GM23338 (cell line): Measurements from ENCODE around the gene CTNNA2. TPM values are rescaled to one million over a fixed set of nuclear protein-coding genes. Genes with fewer than 3 reads are reported as not detected.

Experiments
- ATAC-seq: fragments of 200-7000 bp; cut with Tn5 transposase; 3 replicates; pipeline ENCODE4 v1.9.1; 2020
- DNase-seq: peaks from one replicate; pipeline ENCODE4 v3.0.0-alpha.2; 2015; ENCODE audit warnings: low spot score
- H2AFZ ChIP-seq: fragments of 200-600 bp; sonication (generic); 2 replicates; pipeline ENCODE4 v1.8.0; 2016; ENCODE audit warnings: antibody characterized with exemption, mild to moderate bottlenecking, moderate library complexity
- H3F3A ChIP-seq: fragments of 200-600 bp; sonication (generic); replicated peaks from 2 replicates; pipeline ENCODE4 v1.8.0; 2017; ENCODE audit warnings: antibody characterized with exemption, mixed run types, low read depth
- H3K27ac ChIP-seq: fragments of 200-600 bp; sonication (generic); 2 replicates; pipeline ENCODE4 v1.6.1; 2016; ENCODE audit warnings: low read depth
- H3K27me3 ChIP-seq: fragments of 200-600 bp; sonication (generic); 2 replicates; pipeline ENCODE4 v1.8.0; 2016; ENCODE audit warnings: mild to moderate bottlenecking, mixed run types, moderate library complexity; ENCODE audit not compliant: insufficient read depth
- H3K36me3 ChIP-seq: fragments of 200-600 bp; sonication (generic); 2 replicates; pipeline ENCODE4 v1.8.0; 2016; ENCODE audit warnings: mild to moderate bottlenecking; ENCODE audit not compliant: insufficient read depth
- H3K4me1 ChIP-seq: fragments of 200-600 bp; sonication (generic); 2 replicates; pipeline ENCODE4 v1.8.0; 2016; ENCODE audit warnings: mild to moderate bottlenecking, moderate library complexity; ENCODE audit not compliant: insufficient read depth
- H3K4me2 ChIP-seq: fragments of 200-600 bp; sonication (generic); 2 replicates; pipeline ENCODE4 v1.7.1; 2017; ENCODE audit warnings: mixed run types
- H3K4me3 ChIP-seq: fragments of 200-600 bp; sonication (generic); 2 replicates; pipeline ENCODE4 v1.6.1; 2016; ENCODE audit warnings: mixed run types
- H3K79me2 ChIP-seq: fragments of 200-600 bp; sonication (generic); replicated peaks from 2 replicates; pipeline ENCODE4 v1.8.0; 2017; ENCODE audit warnings: mild to moderate bottlenecking; ENCODE audit not compliant: insufficient read depth
- H3K9me2 ChIP-seq: fragments of 200-600 bp; sonication (generic); 2 replicates; pipeline ENCODE4 v1.8.0; 2017; ENCODE audit not compliant: insufficient read depth
- H4K20me1 ChIP-seq: fragments of 200-600 bp; sonication (generic); replicated peaks from 2 replicates; pipeline ENCODE4 v1.8.0; 2017; ENCODE audit warnings: mild to moderate bottlenecking; ENCODE audit not compliant: insufficient read depth
- H3K27ac Mint-ChIP-seq: 2 replicates; pipeline ENCODE4 v1.8.0; 2020; ENCODE audit warnings: inconsistent platforms, mild to moderate bottlenecking, moderate library complexity, mixed read lengths
- H3K27me3 Mint-ChIP-seq: 3 replicates; pipeline ENCODE4 v1.8.0; 2022; ENCODE audit warnings: low read depth, mild to moderate bottlenecking, moderate library complexity, mixed read lengths, inconsistent platforms; ENCODE audit not compliant: insufficient read depth, poor library complexity
- H3K36me3 Mint-ChIP-seq: 3 replicates; pipeline ENCODE4 v1.8.0; 2021; ENCODE audit warnings: low read depth, mild to moderate bottlenecking, inconsistent platforms, moderate library complexity, mixed read lengths
- H3K4me1 Mint-ChIP-seq: 3 replicates; pipeline ENCODE4 v1.8.0; 2020; ENCODE audit warnings: mild to moderate bottlenecking, inconsistent platforms, mixed read lengths
- H3K4me3 Mint-ChIP-seq: 3 replicates; pipeline ENCODE4 v1.8.0; 2021; ENCODE audit warnings: moderate library complexity, mild to moderate bottlenecking, inconsistent platforms, mixed read lengths
- H3K9me3 Mint-ChIP-seq: 3 replicates; pipeline ENCODE4 v1.8.0; 2020; ENCODE audit warnings: moderate library complexity, mild to moderate bottlenecking, inconsistent platforms, mixed read lengths
- CREB1 ChIP-seq: fragments of 250-450 bp; sonication (Bioruptor Pico); IDR thresholded peaks from 2 replicates; pipeline ENCODE4 v1.5.0; 2020; ENCODE audit warnings: low read depth, mild to moderate bottlenecking, moderate library complexity
- CTCF ChIP-seq, 2 experiments: fragments of 200-600 bp in 1 of 2; sonication (generic) in 1 of 2; conservative IDR thresholded peaks; 2 replicates each; pipeline versions ENCODE4 v1.5.1 to v1.6.1; 2016 to 2017; ENCODE audit warnings: antibody characterized with exemption in 2 of 2, low read depth in 2 of 2, mild to moderate bottlenecking in 2 of 2, moderate library complexity in 1 of 2
- ETS1 ChIP-seq: IDR thresholded peaks from 2 replicates; pipeline ENCODE4 v1.6.1; 2016; ENCODE audit warnings: antibody characterized with exemption
- EZH2 ChIP-seq: fragments of 200-600 bp; sonication (generic); IDR thresholded peaks from one replicate; pipeline ENCODE4 v1.8.0; 2017; ENCODE audit warnings: antibody characterized with exemption, mild to moderate bottlenecking, low read depth; ENCODE audit not compliant: unreplicated experiment
- EZH2phosphoT487 ChIP-seq: fragments of 200-600 bp; sonication (generic); IDR thresholded peaks from one replicate; pipeline ENCODE4 v1.8.1; 2018; ENCODE audit warnings: antibody characterized with exemption; ENCODE audit not compliant: unreplicated experiment
- NANOG ChIP-seq: IDR thresholded peaks from 2 replicates; pipeline ENCODE4 v1.6.1; 2016; ENCODE audit warnings: antibody characterized with exemption, borderline replicate concordance
- POLR2AphosphoS5 ChIP-seq: IDR thresholded peaks from 2 replicates; pipeline ENCODE4 v1.6.1; 2016; ENCODE audit warnings: antibody characterized with exemption, low read depth
- ZNF114 ChIP-seq: fragments of 250-450 bp; sonication (Bioruptor Pico); IDR thresholded peaks from 2 replicates; pipeline ENCODE4 v1.5.0; 2020; ENCODE audit warnings: mild to moderate bottlenecking, moderate library complexity
- ZNF331 ChIP-seq: fragments of 250-450 bp; sonication (Bioruptor Pico); IDR thresholded peaks from 2 replicates; pipeline ENCODE4 v1.5.0; 2020; ENCODE audit warnings: low read depth, mild to moderate bottlenecking, moderate library complexity
- polyA plus RNA-seq: library from polyadenylated mRNA; unstranded; fragments of >200 nt; fragmentation: Nextera tagmentation; extraction: Ambion mirVana; gene quantifications from 2 replicates; pipeline ENCODE4 v1.2.1, GENCODE V29; 2016
- total RNA-seq: library from RNA; depleted of rRNA; stranded (reverse); fragments of >200 nt; shearing (Covaris generic); gene quantifications from 2 replicates; pipeline ENCODE4 v1.2.3, GENCODE V29; 2014

The CTNNA2 gene
- total and polyA plus RNA-seq, 2 experiments from 2014 or later = 6.4 to 15.6 TPM

GRCh38 chr2:80482276-80482675 is 969.4 kb downstream of the CTNNA2 start:
- Histone ChIP-seq H3K4me3 (no peak overlapping the region), H4K20me1 (no peaks in the 10 kb centered on the region), H3K36me3 (no peaks in the 10 kb centered on the region), H3K4me2 (no peak overlapping the region), H3K79me2 (no peaks in the 10 kb centered on the region), H3F3A (no peaks in the 10 kb centered on the region), H3K27me3 (no peaks in the 10 kb centered on the region), H3K9me2 (no peaks in the 10 kb centered on the region), H3K27ac (no peak overlapping the region), H2AFZ (no peak overlapping the region), H3K4me1 (no peaks in the 10 kb centered on the region)
- Mint-ChIP-seq H3K27ac (no peak overlapping the region), H3K36me3 (no peaks in the 10 kb centered on the region), H3K4me3 (no peak overlapping the region), H3K4me1 (no peaks in the 10 kb centered on the region; the same call in 2 of the 3 replicates), H3K9me3 (no peaks in the 10 kb centered on the region; the same call in 2 of the 3 replicates), H3K27me3 (no peaks in the 10 kb centered on the region)
- ATAC-seq (no peak), DNase-seq (no peak)
- TF ChIP-seq POLR2AphosphoS5 = no peak
- no peak for TF ChIP-seq ZNF331
- no peak for TF ChIP-seq CTCF (conservative IDR thresholded peaks at IDR 0.05; ENCODE audit: low read depth in 2 of 2)
- no peak for TF ChIP-seq ZNF114 (CRISPR knock-in tag)
- no peak for TF ChIP-seq EZH2phosphoT487
- no peak for TF ChIP-seq ETS1
- no peak for TF ChIP-seq NANOG
- TF ChIP-seq EZH2 = no peak

GRCh38 chr2:80489717-80490116 is 976.9 kb downstream of the CTNNA2 start:
- no peaks in the 10 kb centered on the region for H3K36me3 ChIP-seq
- H2AFZ ChIP-seq = no peak overlapping the region
- peaks cover 6% of the 10 kb centered on the region; the same call in 1 of the 2 replicates for H3K4me1 ChIP-seq
- H3K27me3 ChIP-seq = no peaks in the 10 kb centered on the region
- H3K9me3 Mint-ChIP-seq = no peaks in the 10 kb centered on the region
- no peak overlapping the region for H3K4me3 ChIP-seq
- peaks cover 6% of the 10 kb centered on the region; the same call in 2 of the 3 replicates for H3K4me1 Mint-ChIP-seq
- DNase-seq (no peak), ATAC-seq (no peak)
- H3K36me3 Mint-ChIP-seq = no peaks in the 10 kb centered on the region
- no peaks in the 10 kb centered on the region for H3K79me2 ChIP-seq
- no peaks in the 10 kb centered on the region; the same call in 1 of the 2 replicates for H3K9me2 ChIP-seq
- peaks cover 2% of the 10 kb centered on the region for H3K27me3 Mint-ChIP-seq
- H3K4me3 Mint-ChIP-seq = no peak overlapping the region
- no peaks in the 10 kb centered on the region for H3F3A ChIP-seq
- no peak overlapping the region for H3K27ac Mint-ChIP-seq
- no peak overlapping the region for H3K27ac ChIP-seq
- H4K20me1 ChIP-seq = no peaks in the 10 kb centered on the region
- H3K4me2 ChIP-seq = no peak overlapping the region
- TF ChIP-seq EZH2 = no peak
- no peak for TF ChIP-seq ZNF114 (CRISPR knock-in tag)
- TF ChIP-seq CTCF (conservative IDR thresholded peaks at IDR 0.05; ENCODE audit: low read depth in 2 of 2) = no peak
- no peak for TF ChIP-seq POLR2AphosphoS5
- TF ChIP-seq CREB1 (CRISPR knock-in tag) = no peak
- TF ChIP-seq ETS1 = no peak
